PC-3 (cell line): ENCODE results near the gene HINT3. TPM values are rescaled to one million over a fixed set of nuclear protein-coding genes. Genes with fewer than 3 reads are reported as not detected.

Experiments
- ATAC-seq: fragments of 200-7000 bp; cut with Tn5 transposase; 2 replicates; pipeline ENCODE4 v1.9.1; 2020; ENCODE audit warnings: mild to moderate bottlenecking, moderate library complexity
- BruUV-seq: library from RNA; stranded (reverse); fragments of 400-500 nt; replicated peaks from 2 replicates; lab custom pipeline; 2021; lab: Mats Ljungman, UMichigan
- CTCF ChIA-PET: fragments of 300-600 bp; sonication (Branson Sonifier 250); formaldehyde crosslinking; loops from one replicate; lab custom pipeline; 2022; ENCODE audit warnings: antibody characterized with exemption; lab: Charles Lee
- POLR2A ChIA-PET: fragments of 300-600 bp; sonication (Branson Sonifier 250); formaldehyde crosslinking; loops from one replicate; lab custom pipeline; 2022; ENCODE audit warnings: antibody characterized with exemption; ENCODE audit not compliant: unreplicated experiment; lab: Charles Lee
- DNase-seq: peaks from one replicate; pipeline ENCODE4 v3.0.0-alpha.2; 2015
- H2AFZ ChIP-seq: fragments of 300-600 bp; sonication (generic); 2 replicates; pipeline ENCODE4 v1.6.0; 2016; ENCODE audit warnings: antibody characterized with exemption, low read length
- H3F3A ChIP-seq: fragments of 300-600 bp; sonication (generic); one replicate; pipeline ENCODE4 v1.6.0; 2017; ENCODE audit warnings: antibody characterized with exemption, low read length, control low read depth, mild to moderate bottlenecking; ENCODE audit not compliant: unreplicated experiment
- H3K27ac ChIP-seq: fragments of 300-600 bp; sonication (generic); 2 replicates; pipeline ENCODE4 v1.5.1; 2016; ENCODE audit warnings: mild to moderate bottlenecking, low read length
- H3K27me3 ChIP-seq: fragments of 300-600 bp; sonication (generic); 2 replicates; pipeline ENCODE4 v1.6.1; 2016; ENCODE audit warnings: low read length, mixed read lengths
- H3K36me3 ChIP-seq: fragments of 300-600 bp; sonication (generic); 2 replicates; pipeline ENCODE4 v1.6.1; 2016; ENCODE audit warnings: low read depth, mixed run types, low read length, mixed read lengths
- H3K4me1 ChIP-seq: fragments of 300-600 bp; sonication (generic); 2 replicates; pipeline ENCODE4 v1.5.1; 2016; ENCODE audit warnings: low read length; ENCODE audit not compliant: insufficient read depth
- H3K4me2 ChIP-seq: fragments of 300-600 bp; sonication (generic); 2 replicates; pipeline ENCODE4 v1.6.0; 2016; ENCODE audit warnings: low read length
- H3K4me3 ChIP-seq: fragments of 300-600 bp; sonication (generic); 2 replicates; pipeline ENCODE4 v1.5.1; 2016; ENCODE audit warnings: mild to moderate bottlenecking, low read length, mixed read lengths
- H3K79me2 ChIP-seq: fragments of 300-600 bp; sonication (generic); 2 replicates; pipeline ENCODE4 v1.6.1; 2017; ENCODE audit warnings: low read length, mixed read lengths
- H3K9ac ChIP-seq: fragments of 300-600 bp; sonication (generic); 2 replicates; pipeline ENCODE4 v1.6.0; 2016; ENCODE audit warnings: mild to moderate bottlenecking, low read length
- H3K9me2 ChIP-seq: fragments of 300-600 bp; sonication (generic); replicated peaks from 2 replicates; pipeline ENCODE4 v1.6.1; 2016; ENCODE audit warnings: mixed run types, low read length, mixed read lengths
- H3K9me3 ChIP-seq: fragments of 300-600 bp; sonication (generic); 2 replicates; pipeline ENCODE4 v1.6.1; 2016; ENCODE audit warnings: low read length, mixed read lengths
- H4K20me1 ChIP-seq: fragments of 300-600 bp; sonication (generic); 2 replicates; pipeline ENCODE4 v1.6.1; 2016; ENCODE audit warnings: low read length, mixed read lengths
- CTCF ChIP-seq: fragments of 300-600 bp; sonication (generic); conservative IDR thresholded peaks from 2 replicates; pipeline ENCODE4 v1.5.1; 2017; ENCODE audit warnings: antibody characterized with exemption, low read depth, mild to moderate bottlenecking, low read length
- EZH2 ChIP-seq: fragments of 300-600 bp; sonication (generic); IDR thresholded peaks from one replicate; pipeline ENCODE4 v1.6.1; 2017; ENCODE audit warnings: antibody characterized with exemption, mild to moderate bottlenecking, low read length; ENCODE audit not compliant: unreplicated experiment
- EZH2phosphoT487 ChIP-seq: fragments of 300-600 bp; sonication (generic); IDR thresholded peaks from 2 replicates; pipeline ENCODE4 v1.6.1; 2018; ENCODE audit warnings: mild to moderate bottlenecking, antibody characterized with exemption, low read length, borderline replicate concordance
- intact Hi-C: fragments of 100-400 bp; cut with micrococcal nuclease; formaldehyde crosslinking; loops from 2 replicates; pipeline ENCODE4 v1.9.0; 2023
- total RNA-seq: library from RNA; depleted of rRNA; stranded (reverse); fragments of >200 nt; gene quantifications from 2 replicates; pipeline ENCODE4 v1.2.3, GENCODE V29; 2014

The HINT3 gene
- total RNA-seq, 1 experiment from 2014 or later, result 7.8 TPM

DNA sequence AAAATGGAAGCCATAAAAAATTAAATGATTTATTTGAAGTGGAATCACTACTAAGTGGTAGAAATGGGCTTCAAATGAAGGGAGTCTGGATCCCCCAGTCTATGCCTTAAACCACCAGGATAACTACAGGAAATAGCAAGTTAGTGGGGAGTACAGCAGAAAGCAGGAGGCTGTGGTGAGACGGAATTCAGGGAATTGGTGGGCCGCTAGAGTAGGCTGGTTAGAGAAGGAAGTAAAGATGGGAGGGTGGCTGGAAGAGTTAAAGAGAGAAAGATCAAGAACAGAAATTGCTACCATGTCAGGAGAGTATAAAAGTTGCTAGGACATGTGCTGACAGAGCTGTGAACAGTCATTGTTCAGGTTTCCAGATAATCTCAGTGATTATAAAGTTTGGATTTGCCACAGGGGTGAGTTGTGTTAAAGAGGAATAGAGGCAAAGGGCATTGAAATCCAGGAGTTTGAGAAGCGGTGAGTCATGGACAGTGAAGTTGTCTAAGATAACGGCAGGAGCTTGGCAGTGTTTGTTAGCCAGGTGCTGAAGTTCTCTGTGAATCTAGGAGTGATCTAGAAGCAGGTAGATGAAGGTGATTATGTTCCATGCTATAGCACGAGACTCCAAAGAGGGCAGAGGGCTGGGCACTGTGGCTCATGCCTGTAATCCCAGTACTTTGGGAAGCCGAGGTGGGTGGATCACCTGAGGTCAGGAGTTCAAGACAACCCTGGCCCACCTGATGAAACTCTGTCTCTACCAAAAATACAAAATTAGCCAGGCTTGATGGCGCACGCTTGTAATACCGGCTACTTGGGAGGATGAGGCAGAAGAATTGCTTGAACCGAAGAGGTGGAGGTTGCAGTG lies 13.7 kb upstream of the HINT3 start:
- TF ChIP-seq CTCF, result no peak
- Histone ChIP-seq H3K27ac (peak overlapping the region; percentile 82), H3K4me3 (no peak overlapping the region), H3F3A (no peaks in the 10 kb centered on the region), H3K36me3 (no peaks in the 10 kb centered on the region), H3K9ac (peak overlapping the region; percentile 36; the same call in 1 of the 2 replicates), H2AFZ (0 out of 2 replicates have a peak overlapping the region, but pooled peaks have one; percentile 13), H3K4me2 (peak overlapping the region; percentile 56), H3K9me2 (no peaks in the 10 kb centered on the region), H3K27me3 (no peaks in the 10 kb centered on the region), H3K4me1 (peaks cover 69% of the 10 kb centered on the region), H3K9me3 (no peaks in the 10 kb centered on the region), H3K79me2 (no peaks in the 10 kb centered on the region), H4K20me1 (no peaks in the 10 kb centered on the region)
- peak; percentile 75 for DNase-seq
- ChIA-PET CTCF (no interaction called here), POLR2A (no interaction called here)
- no TSS peak for BruUV-seq
- intact Hi-C loops, result loop anchor here (2.0 kb wide), 1 partner anchor 20 kb away; no protein-coding TSS in a partner anchor
- ATAC-seq, result peak; percentile 61

GRCh38 chr6:125943528-125944433 lies 12.8 kb upstream of the HINT3 start:
- H3K36me3 ChIP-seq, result no peaks in the 10 kb centered on the region
- ChIA-PET CTCF (interaction anchor here (1.3 kb wide), 1 partner anchor 12 kb away, joined by 3 read pairs; the partner anchor contains the start of gene HINT3), POLR2A (interaction anchor here (0.5 kb wide), 1 partner anchor 13 kb away, joined by 3 read pairs; the partner anchor contains the start of gene HINT3)
- no peaks in the 10 kb centered on the region for H3K27me3 ChIP-seq
- H3K79me2 ChIP-seq, result no peaks in the 10 kb centered on the region
- H3K9ac ChIP-seq, result 0 out of 2 replicates have a peak overlapping the region, but pooled peaks have one; percentile 12
- H4K20me1 ChIP-seq, result no peaks in the 10 kb centered on the region
- intact Hi-C loops, result loop anchor here (2.0 kb wide), 1 partner anchor 21 kb away; no protein-coding TSS in a partner anchor
- no peak overlapping the region for H2AFZ ChIP-seq
- ATAC-seq (no peak), DNase-seq (no peak)
- BruUV-seq, result no TSS peak
- H3K4me2 ChIP-seq, result peak overlapping the region; percentile 56
- no peak for TF ChIP-seq EZH2phosphoT487
- TF ChIP-seq EZH2, result no peak
- no peak for TF ChIP-seq CTCF
- no peaks in the 10 kb centered on the region for H3F3A ChIP-seq
- H3K4me3 ChIP-seq, result no peak overlapping the region
- H3K9me2 ChIP-seq, result no peaks in the 10 kb centered on the region
- peaks cover 69% of the 10 kb centered on the region for H3K4me1 ChIP-seq
- peak overlapping the region; percentile 82 for H3K27ac ChIP-seq
- H3K9me3 ChIP-seq, result no peaks in the 10 kb centered on the region
